ENCODE results near the gene PRAC1.

- TF ChIP-seq RAD21 (IDR thresholded peaks at IDR 0.05; ENCODE audit: low read depth) (no peak), EP300 (IDR thresholded peaks at IDR 0.05; ENCODE audit: borderline replicate concordance) (no peak), YY1 (IDR thresholded peaks at IDR 0.05; ENCODE audit: low read depth) (no peak), TEAD4 (IDR thresholded peaks at IDR 0.05) (no peak), EGR1 (IDR thresholded peaks at IDR 0.05) (no peak), CEBPB (IDR thresholded peaks at IDR 0.05) (no peak), REST (IDR thresholded peaks at IDR 0.05; ENCODE audit: low read depth) (no peak), MAX (IDR thresholded peaks at IDR 0.05) (no peak), NFIC (IDR thresholded peaks at IDR 0.05) (no peak), CREB1 (IDR thresholded peaks at IDR 0.05; ENCODE audit: low read depth) (no peak), FOXM1 (IDR thresholded peaks at IDR 0.05; ENCODE audit: borderline replicate concordance, low read depth) (no peak), TCF12 (IDR thresholded peaks at IDR 0.05; ENCODE audit: low read depth) (no peak)
Observed at GRCh38 chr17:48725288-48726064, 3.2 kb upstream of the PRAC1 start.
